ENCODE measurements around the gene KCNK5.

Gene KCNK5

GRCh38 chr6:39251406-39251805 lies 22.1 kb upstream of the KCNK5 start (continued):
- no peak for TF ChIP-seq ZNF362 (tag by site-specific recombination; IDR thresholded peaks at IDR 0.05)
- TF ChIP-seq SCRT2 (tag by site-specific recombination; IDR thresholded peaks at IDR 0.05) = peak; percentile 99
- TF ChIP-seq ZNF585B (tag by site-specific recombination; IDR thresholded peaks at IDR 0.05) = no peak
- no peak for TF ChIP-seq ZNF776 (tag by site-specific recombination; IDR thresholded peaks at IDR 0.05; ENCODE audit: borderline replicate concordance)
- TF ChIP-seq WT1 (tag by site-specific recombination; IDR thresholded peaks at IDR 0.05) = peak; percentile 68
- no peak for TF ChIP-seq ZNF596 (tag by site-specific recombination; IDR thresholded peaks at IDR 0.05)
- peak; percentile 84 for TF ChIP-seq ZBTB17 (tag by site-specific recombination; IDR thresholded peaks at IDR 0.05)
- TF ChIP-seq ZNF23 (tag by site-specific recombination; IDR thresholded peaks at IDR 0.05; ENCODE audit: borderline replicate concordance) = no peak
- peak; percentile 49; the same call in 1 of the 2 replicates for TF ChIP-seq OSR2 (tag by site-specific recombination; IDR thresholded peaks at IDR 0.05)
- TF ChIP-seq ZNF354C (tag by site-specific recombination; IDR thresholded peaks at IDR 0.05; ENCODE audit: borderline replicate concordance, low read depth) = no peak
- TF ChIP-seq ZNF48 (tag by site-specific recombination; IDR thresholded peaks at IDR 0.05) = no peak
- no peak for TF ChIP-seq ZNF239 (tag by site-specific recombination; IDR thresholded peaks at IDR 0.05)
- TF ChIP-seq SETDB1 (IDR thresholded peaks at IDR 0.05; ENCODE audit: insufficient read length, low read length) = no peak
- no peak for TF ChIP-seq ZNF626 (tag by site-specific recombination; IDR thresholded peaks at IDR 0.05)
- peak; percentile 82 for TF ChIP-seq ZIC2 (tag by site-specific recombination; IDR thresholded peaks at IDR 0.05)
- TF ChIP-seq, protein P1, sequence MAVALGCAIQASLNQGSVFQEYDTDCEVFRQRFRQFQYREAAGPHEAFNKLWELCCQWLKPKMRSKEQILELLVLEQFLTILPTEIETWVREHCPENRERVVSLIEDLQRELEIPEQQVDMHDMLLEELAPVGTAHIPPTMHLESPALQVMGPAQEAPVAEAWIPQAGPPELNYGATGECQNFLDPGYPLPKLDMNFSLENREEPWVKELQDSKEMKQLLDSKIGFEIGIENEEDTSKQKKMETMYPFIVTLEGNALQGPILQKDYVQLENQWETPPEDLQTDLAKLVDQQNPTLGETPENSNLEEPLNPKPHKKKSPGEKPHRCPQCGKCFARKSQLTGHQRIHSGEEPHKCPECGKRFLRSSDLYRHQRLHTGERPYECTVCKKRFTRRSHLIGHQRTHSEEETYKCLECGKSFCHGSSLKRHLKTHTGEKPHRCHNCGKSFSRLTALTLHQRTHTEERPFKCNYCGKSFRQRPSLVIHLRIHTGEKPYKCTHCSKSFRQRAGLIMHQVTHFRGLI (tag by site-specific recombination; IDR thresholded peaks at IDR 0.05) = 0 out of 2 replicates have a peak, but pooled peaks have one; percentile 33
- no peak for TF ChIP-seq ZNF175 (tag by site-specific recombination; IDR thresholded peaks at IDR 0.05)
- TF ChIP-seq ZBTB8A (tag by site-specific recombination; IDR thresholded peaks at IDR 0.05) = no peak
- peak; percentile 32; the same call in 1 of the 2 replicates for TF ChIP-seq TRIM28 (IDR thresholded peaks at IDR 0.05; ENCODE audit: borderline replicate concordance, low read length)
- no peak for TF ChIP-seq ZBTB6 (tag by site-specific recombination; IDR thresholded peaks at IDR 0.05)
- no peak for TF ChIP-seq ZNF658 (tag by site-specific recombination; IDR thresholded peaks at IDR 0.05)
- TF ChIP-seq ZNF549 (tag by site-specific recombination; IDR thresholded peaks at IDR 0.05) = no peak
- peak; percentile 83 for TF ChIP-seq TCF7L2 (IDR thresholded peaks at IDR 0.05; ENCODE audit: borderline replicate concordance, low read depth, low read length)
- no peak for TF ChIP-seq ZNF157 (tag by site-specific recombination; IDR thresholded peaks at IDR 0.05)
- TF ChIP-seq KLF10 (tag by site-specific recombination; IDR thresholded peaks at IDR 0.05) = peak; percentile 85
- TF ChIP-seq ZNF341 (tag by site-specific recombination; IDR thresholded peaks at IDR 0.05; ENCODE audit: low read depth) = peak; percentile 56
- TF ChIP-seq ZNF221 (tag by site-specific recombination; IDR thresholded peaks at IDR 0.05; ENCODE audit: borderline replicate concordance) = no peak
- no peak for TF ChIP-seq ZNF274 (IDR thresholded peaks at IDR 0.05; ENCODE audit: low read length)
- TF ChIP-seq ZNF274 (tag by site-specific recombination; IDR thresholded peaks at IDR 0.05; ENCODE audit: borderline replicate concordance) = no peak
- TF ChIP-seq, protein P2, sequence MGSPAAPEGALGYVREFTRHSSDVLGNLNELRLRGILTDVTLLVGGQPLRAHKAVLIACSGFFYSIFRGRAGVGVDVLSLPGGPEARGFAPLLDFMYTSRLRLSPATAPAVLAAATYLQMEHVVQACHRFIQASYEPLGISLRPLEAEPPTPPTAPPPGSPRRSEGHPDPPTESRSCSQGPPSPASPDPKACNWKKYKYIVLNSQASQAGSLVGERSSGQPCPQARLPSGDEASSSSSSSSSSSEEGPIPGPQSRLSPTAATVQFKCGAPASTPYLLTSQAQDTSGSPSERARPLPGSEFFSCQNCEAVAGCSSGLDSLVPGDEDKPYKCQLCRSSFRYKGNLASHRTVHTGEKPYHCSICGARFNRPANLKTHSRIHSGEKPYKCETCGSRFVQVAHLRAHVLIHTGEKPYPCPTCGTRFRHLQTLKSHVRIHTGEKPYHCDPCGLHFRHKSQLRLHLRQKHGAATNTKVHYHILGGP (tag by site-specific recombination; IDR thresholded peaks at IDR 0.05) = peak; percentile 48; the same call in 1 of the 2 replicates
- no peak for TF ChIP-seq ZNF140 (tag by site-specific recombination; IDR thresholded peaks at IDR 0.05)
- TF ChIP-seq ZNF610 (tag by site-specific recombination; IDR thresholded peaks at IDR 0.05; ENCODE audit: borderline replicate concordance) = peak; percentile 65; the same call in 1 of the 2 replicates
- peak; percentile 57; the same call in 1 of the 2 replicates for TF ChIP-seq ZFP69B (tag by site-specific recombination; IDR thresholded peaks at IDR 0.05)
- TF ChIP-seq INSM2 (tag by site-specific recombination; IDR thresholded peaks at IDR 0.05) = peak; percentile 41; the same call in 1 of the 2 replicates
- TF ChIP-seq ZNF292 (tag by site-specific recombination; IDR thresholded peaks at IDR 0.05; ENCODE audit: borderline replicate concordance, low read depth) = no peak
- TF ChIP-seq ZNF24 (tag by site-specific recombination; IDR thresholded peaks at IDR 0.05) = peak; percentile 74
- no peak for TF ChIP-seq ZNF768 (tag by site-specific recombination; IDR thresholded peaks at IDR 0.05)

Data from HEK293 (cell line).